ENCODE data around the gene NAV2. TPM values are rescaled to one million over a fixed set of nuclear protein-coding genes. Genes with fewer than 3 reads are reported as not detected.

Gene NAV2
- total RNA-seq, 1 experiment from 2014 or later: 2.1 TPM

DNA sequence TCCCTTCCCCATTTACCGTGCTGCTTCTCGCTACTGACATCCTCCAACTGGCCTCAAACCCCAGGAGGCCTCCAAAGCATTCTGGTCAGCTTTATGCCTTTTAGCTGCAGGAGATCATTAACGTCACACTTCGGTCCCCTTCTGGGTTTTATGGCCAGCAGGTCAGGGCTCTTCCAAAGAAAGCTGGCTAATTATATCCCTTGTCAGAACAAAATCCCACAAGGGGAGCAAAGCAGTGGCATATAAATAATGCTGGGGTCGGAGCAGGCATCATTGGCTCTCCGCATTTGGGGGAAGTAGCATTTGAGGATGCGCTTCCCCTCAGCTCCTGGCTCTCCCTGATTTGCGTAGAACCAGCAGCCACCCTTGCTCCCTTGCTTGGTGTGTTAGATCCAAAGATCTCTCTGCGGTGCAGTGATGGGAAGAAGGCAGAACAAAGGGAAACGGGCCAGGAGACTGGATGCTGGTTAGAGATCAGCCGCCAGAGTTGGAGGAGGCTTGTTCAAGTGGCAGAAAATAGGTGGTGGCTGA, 330.2 kb downstream of the NAV2 start:
- no peak for DNase-seq (ENCODE audit: low read depth, low spot score)
- Histone ChIP-seq H3K9me3 (ENCODE audit: control insufficient read depth in 1 of 2, insufficient read depth in 1 of 2, low read depth in 1 of 2, low read length in 2 of 2) (no peaks in the 10 kb centered on the region), H3K79me2 (ENCODE audit: insufficient read depth, low read length) (no peaks in the 10 kb centered on the region), H4K20me1 (ENCODE audit: insufficient read depth) (no peaks in the 10 kb centered on the region), H3K4me2 (ENCODE audit: low read length) (no peak overlapping the region), H2AFZ (ENCODE audit: low read depth, low read length, poor library complexity, severe bottlenecking) (no peak overlapping the region), H3K27me3 (ENCODE audit: insufficient read depth, low read length) (peaks cover 7% of the 10 kb centered on the region; the same call in 1 of the 2 replicates), H3K36me3 (ENCODE audit: control insufficient read depth in 1 of 2, insufficient read depth in 2 of 2, low read length in 2 of 2) (no peaks in the 10 kb centered on the region), H3K9ac (ENCODE audit: low read length) (no peak overlapping the region), H3K27ac (ENCODE audit: low read depth, low read length) (no peak overlapping the region), H3K4me3 (replicated peaks in 1 of 2; ENCODE audit: low read depth in 1 of 2, low read length in 2 of 2) (no peak overlapping the region), H3K9me2 (ENCODE audit: insufficient read depth) (no peaks in the 10 kb centered on the region), H3K4me1 (ENCODE audit: control insufficient read depth in 1 of 2, insufficient read depth in 2 of 2, low read length in 2 of 2) (no peaks in the 10 kb centered on the region)
- CTCF ChIA-PET: no interaction called here
- RAD21 ChIA-PET (ENCODE audit: low non-redundant PET in 1 of 2, low total read pairs in 2 of 2, uncharacterized antibody in 2 of 2, unreplicated experiment in 2 of 2): no interaction called here
- TF ChIP-seq REST (IDR thresholded peaks at IDR 0.05; ENCODE audit: low read depth) (no peak), ZFX (IDR thresholded peaks at IDR 0.05) (no peak), CBX3 (IDR thresholded peaks at IDR 0.05; ENCODE audit: low read depth) (no peak), EGR1 (IDR thresholded peaks at IDR 0.05; ENCODE audit: low read depth) (no peak), FOSL1 (IDR thresholded peaks at IDR 0.05; ENCODE audit: low read depth) (no peak), YY1 (IDR thresholded peaks at IDR 0.05; ENCODE audit: extremely low read depth, insufficient replicate concordance, low read depth, low read length) (no peak), JUND (IDR thresholded peaks at IDR 0.05) (no peak), EZH2phosphoT487 (IDR thresholded peaks at IDR 0.05; ENCODE audit: borderline replicate concordance) (no peak), POLR2A (IDR thresholded peaks at IDR 0.05; ENCODE audit: borderline replicate concordance, extremely low read depth, insufficient read depth, insufficient read length) (no peak), SRF (IDR thresholded peaks at IDR 0.05; ENCODE audit: low read depth) (no peak)
- TF ChIP-seq, protein P1, sequence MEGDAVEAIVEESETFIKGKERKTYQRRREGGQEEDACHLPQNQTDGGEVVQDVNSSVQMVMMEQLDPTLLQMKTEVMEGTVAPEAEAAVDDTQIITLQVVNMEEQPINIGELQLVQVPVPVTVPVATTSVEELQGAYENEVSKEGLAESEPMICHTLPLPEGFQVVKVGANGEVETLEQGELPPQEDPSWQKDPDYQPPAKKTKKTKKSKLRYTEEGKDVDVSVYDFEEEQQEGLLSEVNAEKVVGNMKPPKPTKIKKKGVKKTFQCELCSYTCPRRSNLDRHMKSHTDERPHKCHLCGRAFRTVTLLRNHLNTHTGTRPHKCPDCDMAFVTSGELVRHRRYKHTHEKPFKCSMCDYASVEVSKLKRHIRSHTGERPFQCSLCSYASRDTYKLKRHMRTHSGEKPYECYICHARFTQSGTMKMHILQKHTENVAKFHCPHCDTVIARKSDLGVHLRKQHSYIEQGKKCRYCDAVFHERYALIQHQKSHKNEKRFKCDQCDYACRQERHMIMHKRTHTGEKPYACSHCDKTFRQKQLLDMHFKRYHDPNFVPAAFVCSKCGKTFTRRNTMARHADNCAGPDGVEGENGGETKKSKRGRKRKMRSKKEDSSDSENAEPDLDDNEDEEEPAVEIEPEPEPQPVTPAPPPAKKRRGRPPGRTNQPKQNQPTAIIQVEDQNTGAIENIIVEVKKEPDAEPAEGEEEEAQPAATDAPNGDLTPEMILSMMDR (IDR thresholded peaks at IDR 0.05 in 2 of 3, conservative IDR thresholded peaks at IDR 0.05 in 1 of 3; ENCODE audit: borderline replicate concordance in 1 of 3, insufficient read depth in 1 of 3, low read depth in 2 of 3, low read length in 2 of 3): no peak
- TF ChIP-seq, protein P2, sequence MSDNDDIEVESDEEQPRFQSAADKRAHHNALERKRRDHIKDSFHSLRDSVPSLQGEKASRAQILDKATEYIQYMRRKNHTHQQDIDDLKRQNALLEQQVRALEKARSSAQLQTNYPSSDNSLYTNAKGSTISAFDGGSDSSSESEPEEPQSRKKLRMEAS (IDR thresholded peaks at IDR 0.05): no peak
- TF ChIP-seq, protein P3, sequence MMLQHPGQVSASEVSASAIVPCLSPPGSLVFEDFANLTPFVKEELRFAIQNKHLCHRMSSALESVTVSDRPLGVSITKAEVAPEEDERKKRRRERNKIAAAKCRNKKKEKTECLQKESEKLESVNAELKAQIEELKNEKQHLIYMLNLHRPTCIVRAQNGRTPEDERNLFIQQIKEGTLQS (IDR thresholded peaks at IDR 0.05): no peak
- intact Hi-C loops (cut with micrococcal nuclease): no loop called here
- no peak for ATAC-seq
- POLR2A ChIA-PET: no interaction called here
- no TSS peak for BruUV-seq (replicated peaks)

All from HCT116 (cell line).